HEK293 (cell line): ENCODE data around the gene KRT9.

Source experiments
- CTCF ChIA-PET: fragments of 350-600 bp; formaldehyde crosslinking; extraction: SDS; loops from one replicate; lab custom pipeline; 2021; ENCODE audit warnings: antibody characterized with exemption; lab: Yijun Ruan, JAX
- POLR2A ChIA-PET: fragments of 300-600 bp; formaldehyde crosslinking; extraction: SDS; loops from one replicate; lab custom pipeline; 2020; ENCODE audit warnings: antibody characterized with exemption, inconsistent platforms; lab: Yijun Ruan, JAX
- H3K27ac ChIP-seq: fragments of 200-500 bp; sonication (Bioruptor generic); 2 replicates; pipeline ENCODE4 v1.5.1; 2014; ENCODE audit warnings: low read depth, low read length, control low read depth, inconsistent platforms; ENCODE audit errors: extremely low read depth
- H3K36me3 ChIP-seq, 2 experiments: fragments of 200-500 bp in 1 of 2; sonication (Bioruptor generic) in 1 of 2; 1 replicate in 1 of 2; 2 replicates in 1 of 2; pipeline ENCODE4 v1.5.1; 2014 to 2017; ENCODE audit warnings: inconsistent platforms in 2 of 2, low read length in 2 of 2; ENCODE audit not compliant: control insufficient read depth in 2 of 2, insufficient read depth in 1 of 2
- H3K4me1 ChIP-seq: fragments of 200-500 bp; sonication (Bioruptor generic); 2 replicates; pipeline ENCODE4 v1.5.1; 2014; ENCODE audit warnings: mild to moderate bottlenecking, low read length, inconsistent platforms; ENCODE audit not compliant: control insufficient read depth, insufficient read depth
- H3K4me3 ChIP-seq: 2 replicates; pipeline ENCODE4 v1.5.1; 2011; ENCODE audit warnings: low read depth, mild to moderate bottlenecking, control low read depth, low read length, moderate library complexity
- H3K9me3 ChIP-seq: fragments of 200-500 bp; sonication (Bioruptor generic); 2 replicates; pipeline ENCODE4 v1.5.1; 2014; ENCODE audit warnings: low read depth, low read length, inconsistent platforms; ENCODE audit not compliant: control insufficient read depth, insufficient read depth
- HOXA7 ChIP-seq: sonication (generic); formaldehyde crosslinking; IDR thresholded peaks from 2 replicates; pipeline ENCODE4 v1.8.1; 2022; ENCODE audit warnings: missing genetic modification reagents, borderline replicate concordance
- KLF9 ChIP-seq: fragments of 450-650 bp; formaldehyde crosslinking; IDR thresholded peaks from 2 replicates; pipeline ENCODE4 v1.5.1; 2016; ENCODE audit warnings: missing biosample characterization, missing genetic modification characterization, low read depth
- SCRT1 ChIP-seq: fragments of 450-650 bp; formaldehyde crosslinking; IDR thresholded peaks from 2 replicates; pipeline ENCODE4 v1.5.1; 2016; ENCODE audit warnings: missing biosample characterization, missing genetic modification characterization, borderline replicate concordance
- ZBTB49 ChIP-seq: fragments of 450-650 bp; formaldehyde crosslinking; IDR thresholded peaks from 2 replicates; pipeline ENCODE4 v1.5.1; 2016; ENCODE audit warnings: missing biosample characterization, missing genetic modification characterization, low read depth
- ZNF140 ChIP-seq: fragments of 450-650 bp; formaldehyde crosslinking; IDR thresholded peaks from 2 replicates; pipeline ENCODE4 v1.5.1; 2016; ENCODE audit warnings: missing biosample characterization, missing genetic modification characterization
- ZNF16 ChIP-seq: fragments of 450-650 bp; formaldehyde crosslinking; IDR thresholded peaks from 2 replicates; pipeline ENCODE4 v1.5.1; 2016; ENCODE audit warnings: low read depth, missing biosample characterization, missing genetic modification characterization
- ZNF280C ChIP-seq: fragments of 450-650 bp; formaldehyde crosslinking; IDR thresholded peaks from 2 replicates; pipeline ENCODE4 v1.5.1; 2016; ENCODE audit warnings: missing biosample characterization, missing genetic modification characterization
- ZNF398 ChIP-seq: fragments of 450-650 bp; formaldehyde crosslinking; IDR thresholded peaks from 2 replicates; pipeline ENCODE4 v1.5.1; 2017; ENCODE audit warnings: missing biosample characterization, missing genetic modification characterization
- ZNF404 ChIP-seq: fragments of 450-650 bp; formaldehyde crosslinking; IDR thresholded peaks from 2 replicates; pipeline ENCODE4 v1.5.1; 2017; ENCODE audit warnings: missing biosample characterization, missing genetic modification characterization
- ZNF423 ChIP-seq: fragments of 450-650 bp; formaldehyde crosslinking; IDR thresholded peaks from 2 replicates; pipeline ENCODE4 v1.5.1; 2016; ENCODE audit warnings: missing biosample characterization, missing genetic modification characterization
- ZNF48 ChIP-seq: fragments of 450-650 bp; formaldehyde crosslinking; IDR thresholded peaks from 2 replicates; pipeline ENCODE4 v1.5.1; 2016; ENCODE audit warnings: missing biosample characterization, missing genetic modification characterization
- ZNF513 ChIP-seq: fragments of 450-650 bp; IDR thresholded peaks from 2 replicates; pipeline ENCODE4 v1.5.1; 2018; ENCODE audit warnings: missing biosample characterization, missing genetic modification characterization
- ZNF518A ChIP-seq: fragments of 450-650 bp; formaldehyde crosslinking; conservative IDR thresholded peaks from 2 replicates; pipeline ENCODE4 v1.5.1; 2016; ENCODE audit warnings: low read depth, missing biosample characterization, missing genetic modification characterization
- ZNF629 ChIP-seq: fragments of 450-650 bp; formaldehyde crosslinking; IDR thresholded peaks from 2 replicates; pipeline ENCODE4 v1.5.1; 2017; ENCODE audit warnings: missing biosample characterization, missing genetic modification characterization
- ZNF664 ChIP-seq: fragments of 450-650 bp; formaldehyde crosslinking; IDR thresholded peaks from 2 replicates; pipeline ENCODE4 v1.5.1; 2016; ENCODE audit warnings: missing biosample characterization, missing genetic modification characterization
- ZNF785 ChIP-seq: fragments of 450-650 bp; formaldehyde crosslinking; IDR thresholded peaks from 2 replicates; pipeline ENCODE4 v1.5.1; 2016; ENCODE audit warnings: missing biosample characterization, missing genetic modification characterization
- ZSCAN4 ChIP-seq: fragments of 450-650 bp; formaldehyde crosslinking; IDR thresholded peaks from 2 replicates; pipeline ENCODE4 v1.5.1; 2017; ENCODE audit warnings: missing biosample characterization, missing genetic modification characterization

The KRT9 gene

GRCh38 chr17:41563607-41564170, 8.2 kb downstream of the KRT9 start (continued):
- TF ChIP-seq ZNF629 (tag by site-specific recombination) (no peak), HOXA7 (CRISPR knock-in tag) (no peak), ZNF518A (tag by site-specific recombination) (no peak), KLF9 (tag by site-specific recombination) (no peak), ZNF404 (tag by site-specific recombination) (no peak), ZNF16 (no peak)

- H3K4me3 ChIP-seq: no peak overlapping the region
- TF ChIP-seq ZNF398 (tag by site-specific recombination): no peak
- TF ChIP-seq ZNF48: no peak
- TF ChIP-seq ZNF423: no peak
- TF ChIP-seq ZSCAN4 (tag by site-specific recombination): no peak
- TF ChIP-seq ZNF785: no peak
- TF ChIP-seq ZNF140 (tag by site-specific recombination): no peak
- TF ChIP-seq SCRT1 (tag by site-specific recombination): no peak
- H3K27ac ChIP-seq: no peak overlapping the region
- H3K9me3 ChIP-seq: no peaks in the 10 kb centered on the region
- CTCF ChIA-PET: interaction anchor here (1.0 to 4.5 kb wide), 3 partner anchors 11 to 100 kb away, joined by 3 to 25 read pairs (median 11); no protein-coding TSS in a partner anchor
- H3K36me3 ChIP-seq: no peaks in the 10 kb centered on the region
- POLR2A ChIA-PET: no interaction called here
- no peaks in the 10 kb centered on the region for H3K4me1 ChIP-seq
These were observed 10.3 kb downstream of the KRT9 start for GRCh38 chr17:41561554-41561953.

GRCh38 chr17:41559548-41559947, 12.3 kb downstream of the KRT9 start:
- H3K9me3 ChIP-seq: no peaks in the 10 kb centered on the region
- no peak overlapping the region for H3K4me3 ChIP-seq
- POLR2A ChIA-PET: no interaction called here
- no peaks in the 10 kb centered on the region for H3K4me1 ChIP-seq
- CTCF ChIA-PET: interaction anchor here (1.0 to 14.9 kb wide), 4 partner anchors 10 to 102 kb away, joined by 4 to 416 read pairs (median 48); no protein-coding TSS in a partner anchor
- no peaks in the 10 kb centered on the region for H3K36me3 ChIP-seq
- no peak overlapping the region for H3K27ac ChIP-seq
- TF ChIP-seq ZNF280C (tag by site-specific recombination) (no peak), SCRT1 (tag by site-specific recombination) (no peak), ZNF513 (tag by site-specific recombination) (no peak), ZNF664 (tag by site-specific recombination) (no peak), ZBTB49 (tag by site-specific recombination) (no peak)
